Upper lobe of right lung (tissue), 1 donor: ENCODE data around the gene LIG4. TPM values are rescaled to one million over a fixed set of nuclear protein-coding genes. Genes with fewer than 3 reads are reported as not detected.
A peak's percentile ranks its signal among the peaks of the same experiment; 100 is the strongest.

Experiments
- ATAC-seq: fragments of 200-7000 bp; cut with Tn5 transposase; one replicate; pipeline ENCODE4 v1.9.1; 2020; ENCODE audit warnings: mild to moderate bottlenecking, moderate library complexity
- DNase-seq: peaks from one replicate; pipeline ENCODE4 v3.0.0-alpha.2; 2020
- H3K27ac ChIP-seq: fragments of 200-600 bp; one replicate; pipeline ENCODE4 v1.8.0; 2022
- H3K27me3 ChIP-seq: fragments of 200-600 bp; one replicate; pipeline ENCODE4 v1.8.0; 2022; ENCODE audit warnings: mild to moderate bottlenecking
- H3K36me3 ChIP-seq: fragments of 200-600 bp; one replicate; pipeline ENCODE4 v1.8.0; 2022
- H3K4me1 ChIP-seq: fragments of 200-600 bp; one replicate; pipeline ENCODE4 v1.8.0; 2022
- H3K4me3 ChIP-seq: fragments of 200-600 bp; one replicate; pipeline ENCODE4 v1.8.0; 2022; ENCODE audit warnings: mild to moderate bottlenecking
- H3K9me3 ChIP-seq: fragments of 200-600 bp; one replicate; pipeline ENCODE4 v1.8.0; 2022
- CTCF ChIP-seq: fragments of 200-600 bp; IDR thresholded peaks from one replicate; pipeline ENCODE4 v1.8.0; 2022; ENCODE audit warnings: antibody characterized with exemption
- intact Hi-C: fragments of 100-400 bp; cut with DNase I; formaldehyde crosslinking; loops from one replicate; pipeline ENCODE4 v1.11.0; 2022
- long read RNA-seq: library from polyadenylated mRNA; unstranded; transcript quantifications from one replicate; pipeline ENCODE4 v2.0.0, GENCODE V29; 2021
- total RNA-seq: library from RNA; stranded (reverse); fragmentation: NEBNext Ultra II Directional; extraction: Animal tissue kit (Norgen Biotek cat#: 25700); gene quantifications from one replicate; pipeline ENCODE4 v1.2.1, GENCODE V29; 2021
- donor health status: DM: no; HTN: yes; CAD: no; lungs with severe emphysema.

The LIG4 gene
- 10.9 TPM for total RNA-seq
- long read RNA-seq, full-length matches to known transcripts: 9 of 14 reads
- long read RNA-seq, partial matches to known transcripts: 0 of 14 reads
- long read RNA-seq, other reads (novel, unspliced or antisense): 5 of 14 reads

- no peaks in the 10 kb centered on the region for H3K27me3 ChIP-seq
- H3K36me3 ChIP-seq: peaks cover 6% of the 10 kb centered on the region
- H3K27ac ChIP-seq: peak within 1 kb of the TSS; percentile 65
- TF ChIP-seq CTCF: no peak
- no peaks in the 10 kb centered on the region for H3K9me3 ChIP-seq
- DNase-seq: peak; percentile 97
- peak within 1 kb of the TSS; percentile 52 for H3K4me3 ChIP-seq
- intact Hi-C loops: no loop called here
- H3K4me1 ChIP-seq: peaks cover 34% of the 10 kb centered on the region
- ATAC-seq: peak; percentile 88
These were observed at the start of gene LIG4 for GRCh38 chr13:108215436-108215835. LIG4 (minus strand) TSS chr13:108215536; CDS start chr13:108211268, 4,268 bp downstream.

- ATAC-seq: peak; percentile 16
- no peak for DNase-seq
- no peaks in the 10 kb centered on the region for H3K9me3 ChIP-seq
- intact Hi-C loops: no loop called here
- peaks cover 5% of the 10 kb centered on the region for H3K4me1 ChIP-seq
- no peaks in the 10 kb centered on the region for H3K36me3 ChIP-seq
- H3K4me3 ChIP-seq: no peak overlapping the region
- no peak overlapping the region for H3K27ac ChIP-seq
- TF ChIP-seq CTCF: no peak
- no peaks in the 10 kb centered on the region for H3K27me3 ChIP-seq
These were observed 48.5 kb upstream of the LIG4 start for GRCh38 chr13:108263621-108264355.

GRCh38 chr13:108257248-108257647 is 41.9 kb upstream of the LIG4 start:
- ATAC-seq (no peak), DNase-seq (no peak)
- no peak overlapping the region for H3K4me3 ChIP-seq
- H3K27ac ChIP-seq: no peak overlapping the region
- TF ChIP-seq CTCF: no peak
- no peaks in the 10 kb centered on the region for H3K9me3 ChIP-seq
- no peaks in the 10 kb centered on the region for H3K27me3 ChIP-seq
- H3K36me3 ChIP-seq: no peaks in the 10 kb centered on the region
- H3K4me1 ChIP-seq: no peaks in the 10 kb centered on the region
- intact Hi-C loops: no loop called here

GRCh38 chr13:108249150-108249549 is 33.8 kb upstream of the LIG4 start:
- no peak overlapping the region for H3K27ac ChIP-seq
- intact Hi-C loops: no loop called here
- no peak for TF ChIP-seq CTCF
- DNase-seq (no peak), ATAC-seq (no peak)
- H3K4me3 ChIP-seq: no peak overlapping the region
- no peaks in the 10 kb centered on the region for H3K9me3 ChIP-seq
- no peaks in the 10 kb centered on the region for H3K27me3 ChIP-seq
- no peaks in the 10 kb centered on the region for H3K36me3 ChIP-seq
- H3K4me1 ChIP-seq: no peaks in the 10 kb centered on the region

GRCh38 chr13:108230377-108230776 is 15.0 kb upstream of the LIG4 start:
- DNase-seq: no peak
- no peak for ATAC-seq
- no peaks in the 10 kb centered on the region for H3K4me1 ChIP-seq
- H3K36me3 ChIP-seq: peaks cover 5% of the 10 kb centered on the region
- H3K27ac ChIP-seq: no peak overlapping the region
- H3K9me3 ChIP-seq: no peaks in the 10 kb centered on the region
- intact Hi-C loops: no loop called here
- no peaks in the 10 kb centered on the region for H3K27me3 ChIP-seq
- H3K4me3 ChIP-seq: no peak overlapping the region
- no peak for TF ChIP-seq CTCF
